ENCODE results near the gene MRPS23. TPM values are rescaled to one million over a fixed set of nuclear protein-coding genes. Genes with fewer than 3 reads are reported as not detected.

The MRPS23 gene
- total and polyA plus RNA-seq, 2 of the 13 experiments (the other 11 are each of a cell fraction or from before 2014, with no cell fraction given) = 63.2 to 181 TPM

DNA sequence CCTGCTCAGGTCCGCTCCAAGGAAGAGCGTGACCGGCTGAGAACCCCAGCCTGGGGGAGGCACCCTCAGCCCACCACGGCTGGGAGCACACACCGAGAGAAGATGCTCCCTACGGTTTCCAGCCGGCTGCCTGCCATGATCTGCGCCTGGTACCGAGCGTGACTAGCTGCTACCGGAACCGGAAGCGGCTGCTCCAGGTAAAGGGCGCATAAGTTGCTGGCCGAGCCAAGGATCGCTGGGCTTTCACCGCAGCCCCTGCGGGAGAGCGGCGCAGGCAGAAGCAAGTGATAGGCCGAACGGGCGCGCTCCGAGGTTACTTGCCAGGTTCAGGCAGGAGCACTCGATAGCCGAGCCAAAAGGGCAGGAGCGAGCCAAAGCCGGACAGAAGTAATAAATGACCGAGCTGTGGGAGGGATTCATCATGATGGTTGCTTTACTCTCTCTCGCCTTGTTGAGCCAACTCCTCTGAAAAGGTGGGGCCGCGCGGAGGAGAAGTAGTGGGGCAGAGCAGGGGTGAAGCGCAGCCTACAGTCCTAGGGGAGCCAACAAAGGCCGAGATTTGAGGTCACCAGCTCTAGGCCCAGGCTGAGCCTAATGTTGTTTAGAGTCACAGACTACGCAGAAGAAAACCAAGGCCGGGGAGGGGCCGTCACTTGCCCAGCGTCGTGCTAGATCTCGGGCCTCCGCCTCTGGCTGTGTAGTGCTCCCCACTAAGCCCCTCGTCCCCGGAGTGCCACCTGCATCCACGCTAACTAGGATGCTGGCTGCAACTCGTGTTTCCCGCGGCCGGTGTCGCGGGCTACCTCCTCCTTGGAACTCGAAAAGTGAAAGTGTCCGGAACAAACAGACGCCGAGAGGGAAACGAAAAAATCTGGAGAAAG lies at the start of gene MRPS23 (continued):
- TF ChIP-seq, protein P1, sequence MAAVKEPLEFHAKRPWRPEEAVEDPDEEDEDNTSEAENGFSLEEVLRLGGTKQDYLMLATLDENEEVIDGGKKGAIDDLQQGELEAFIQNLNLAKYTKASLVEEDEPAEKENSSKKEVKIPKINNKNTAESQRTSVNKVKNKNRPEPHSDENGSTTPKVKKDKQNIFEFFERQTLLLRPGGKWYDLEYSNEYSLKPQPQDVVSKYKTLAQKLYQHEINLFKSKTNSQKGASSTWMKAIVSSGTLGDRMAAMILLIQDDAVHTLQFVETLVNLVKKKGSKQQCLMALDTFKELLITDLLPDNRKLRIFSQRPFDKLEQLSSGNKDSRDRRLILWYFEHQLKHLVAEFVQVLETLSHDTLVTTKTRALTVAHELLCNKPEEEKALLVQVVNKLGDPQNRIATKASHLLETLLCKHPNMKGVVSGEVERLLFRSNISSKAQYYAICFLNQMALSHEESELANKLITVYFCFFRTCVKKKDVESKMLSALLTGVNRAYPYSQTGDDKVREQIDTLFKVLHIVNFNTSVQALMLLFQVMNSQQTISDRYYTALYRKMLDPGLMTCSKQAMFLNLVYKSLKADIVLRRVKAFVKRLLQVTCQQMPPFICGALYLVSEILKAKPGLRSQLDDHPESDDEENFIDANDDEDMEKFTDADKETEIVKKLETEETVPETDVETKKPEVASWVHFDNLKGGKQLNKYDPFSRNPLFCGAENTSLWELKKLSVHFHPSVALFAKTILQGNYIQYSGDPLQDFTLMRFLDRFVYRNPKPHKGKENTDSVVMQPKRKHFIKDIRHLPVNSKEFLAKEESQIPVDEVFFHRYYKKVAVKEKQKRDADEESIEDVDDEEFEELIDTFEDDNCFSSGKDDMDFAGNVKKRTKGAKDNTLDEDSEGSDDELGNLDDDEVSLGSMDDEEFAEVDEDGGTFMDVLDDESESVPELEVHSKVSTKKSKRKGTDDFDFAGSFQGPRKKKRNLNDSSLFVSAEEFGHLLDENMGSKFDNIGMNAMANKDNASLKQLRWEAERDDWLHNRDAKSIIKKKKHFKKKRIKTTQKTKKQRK (IDR thresholded peaks at IDR 0.05; ENCODE audit: low read length) = no peak
- TF ChIP-seq RAD21 (CRISPR knock-in tag; IDR thresholded peaks at IDR 0.05) (peak; percentile 37; the same call in 1 of the 2 replicates), SIX4 (CRISPR knock-in tag; IDR thresholded peaks at IDR 0.05) (peak; percentile 90), ZNF256 (CRISPR knock-in tag; conservative IDR thresholded peaks at IDR 0.05) (no peak; the same call in 1 of the 2 replicates), NR3C1 (CRISPR knock-in tag; IDR thresholded peaks at IDR 0.05) (no peak), ZNF891 (CRISPR knock-in tag; IDR thresholded peaks at IDR 0.05) (peak; percentile 97), FOXA3 (CRISPR knock-in tag; IDR thresholded peaks at IDR 0.05) (peak; percentile 92), NBN (conservative IDR thresholded peaks at IDR 0.05) (no peak), HOXA3 (CRISPR knock-in tag; IDR thresholded peaks at IDR 0.05) (peak; percentile 98), ZNF530 (CRISPR knock-in tag; IDR thresholded peaks at IDR 0.05; ENCODE audit: low read depth) (no peak), ZNF264 (CRISPR knock-in tag; IDR thresholded peaks at IDR 0.05) (peak; percentile 93), BCL6 (CRISPR knock-in tag; IDR thresholded peaks at IDR 0.05) (peak; percentile 81), HOXD1 (CRISPR knock-in tag; IDR thresholded peaks at IDR 0.05) (peak; percentile 98), ZNF33A (CRISPR knock-in tag; IDR thresholded peaks at IDR 0.05; ENCODE audit: borderline replicate concordance) (no peak), RFXANK (CRISPR knock-in tag; IDR thresholded peaks at IDR 0.05) (peak; percentile 93), NCOA1 (CRISPR knock-in tag; IDR thresholded peaks at IDR 0.05) (peak; percentile 54; the same call in 1 of the 2 replicates), AGO2 (optimal IDR thresholded peaks at IDR 0.05; ENCODE audit: low read depth, low read length) (peak; percentile 75)
- TF ChIP-seq, protein P2, sequence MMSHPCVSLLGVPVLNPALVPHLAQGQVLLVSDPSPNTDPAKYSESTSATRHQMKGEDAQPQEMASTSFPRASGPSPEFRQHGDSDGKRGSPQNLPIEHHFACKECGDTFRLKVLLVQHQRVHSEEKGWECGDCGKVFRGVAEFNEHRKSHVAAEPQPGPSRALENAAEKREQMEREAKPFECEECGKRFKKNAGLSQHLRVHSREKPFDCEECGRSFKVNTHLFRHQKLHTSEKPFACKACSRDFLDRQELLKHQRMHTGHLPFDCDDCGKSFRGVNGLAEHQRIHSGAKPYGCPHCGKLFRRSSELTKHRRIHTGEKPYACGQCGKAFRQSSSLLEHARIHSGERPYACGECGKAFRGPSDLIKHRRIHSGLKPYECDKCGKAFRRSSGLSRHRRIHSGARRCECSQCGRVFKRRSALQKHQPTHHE (CRISPR knock-in tag; IDR thresholded peaks at IDR 0.05; ENCODE audit: borderline replicate concordance) = peak; percentile 95
- TF ChIP-seq, protein P3, sequence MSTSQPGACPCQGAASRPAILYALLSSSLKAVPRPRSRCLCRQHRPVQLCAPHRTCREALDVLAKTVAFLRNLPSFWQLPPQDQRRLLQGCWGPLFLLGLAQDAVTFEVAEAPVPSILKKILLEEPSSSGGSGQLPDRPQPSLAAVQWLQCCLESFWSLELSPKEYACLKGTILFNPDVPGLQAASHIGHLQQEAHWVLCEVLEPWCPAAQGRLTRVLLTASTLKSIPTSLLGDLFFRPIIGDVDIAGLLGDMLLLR (CRISPR knock-in tag; IDR thresholded peaks at IDR 0.05) = peak; percentile 98
- TF ChIP-seq, protein P4, sequence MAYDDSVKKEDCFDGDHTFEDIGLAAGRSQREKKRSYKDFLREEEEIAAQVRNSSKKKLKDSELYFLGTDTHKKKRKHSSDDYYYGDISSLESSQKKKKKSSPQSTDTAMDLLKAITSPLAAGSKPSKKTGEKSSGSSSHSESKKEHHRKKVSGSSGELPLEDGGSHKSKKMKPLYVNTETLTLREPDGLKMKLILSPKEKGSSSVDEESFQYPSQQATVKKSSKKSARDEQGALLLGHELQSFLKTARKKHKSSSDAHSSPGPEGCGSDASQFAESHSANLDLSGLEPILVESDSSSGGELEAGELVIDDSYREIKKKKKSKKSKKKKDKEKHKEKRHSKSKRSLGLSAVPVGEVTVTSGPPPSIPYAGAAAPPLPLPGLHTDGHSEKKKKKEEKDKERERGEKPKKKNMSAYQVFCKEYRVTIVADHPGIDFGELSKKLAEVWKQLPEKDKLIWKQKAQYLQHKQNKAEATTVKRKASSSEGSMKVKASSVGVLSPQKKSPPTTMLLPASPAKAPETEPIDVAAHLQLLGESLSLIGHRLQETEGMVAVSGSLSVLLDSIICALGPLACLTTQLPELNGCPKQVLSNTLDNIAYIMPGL (CRISPR knock-in tag; IDR thresholded peaks at IDR 0.05; ENCODE audit: borderline replicate concordance in 1 of 2, low read depth in 1 of 2) = peak; percentile 97 to 99
- TF ChIP-seq, protein P5, sequence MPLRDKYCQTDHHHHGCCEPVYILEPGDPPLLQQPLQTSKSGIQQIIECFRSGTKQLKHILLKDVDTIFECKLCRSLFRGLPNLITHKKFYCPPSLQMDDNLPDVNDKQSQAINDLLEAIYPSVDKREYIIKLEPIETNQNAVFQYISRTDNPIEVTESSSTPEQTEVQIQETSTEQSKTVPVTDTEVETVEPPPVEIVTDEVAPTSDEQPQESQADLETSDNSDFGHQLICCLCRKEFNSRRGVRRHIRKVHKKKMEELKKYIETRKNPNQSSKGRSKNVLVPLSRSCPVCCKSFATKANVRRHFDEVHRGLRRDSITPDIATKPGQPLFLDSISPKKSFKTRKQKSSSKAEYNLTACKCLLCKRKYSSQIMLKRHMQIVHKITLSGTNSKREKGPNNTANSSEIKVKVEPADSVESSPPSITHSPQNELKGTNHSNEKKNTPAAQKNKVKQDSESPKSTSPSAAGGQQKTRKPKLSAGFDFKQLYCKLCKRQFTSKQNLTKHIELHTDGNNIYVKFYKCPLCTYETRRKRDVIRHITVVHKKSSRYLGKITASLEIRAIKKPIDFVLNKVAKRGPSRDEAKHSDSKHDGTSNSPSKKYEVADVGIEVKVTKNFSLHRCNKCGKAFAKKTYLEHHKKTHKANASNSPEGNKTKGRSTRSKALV (CRISPR knock-in tag; IDR thresholded peaks at IDR 0.05) = peak; percentile 73; the same call in 1 of the 2 replicates

Measured in HepG2 (cell line).